CD14-positive monocyte (primary cell): ENCODE results near the gene SNX25. TPM values are rescaled to one million over a fixed set of nuclear protein-coding genes. Genes with fewer than 3 reads are reported as not detected.

ENCODE experiments used
- DNase-seq, 3 donors: peaks; one replicate each; pipeline ENCODE4 v3.0.0-alpha.2; 2011 to 2022
- H2AFZ ChIP-seq: 2 replicates; pipeline ENCODE4 v1.6.0; 2012; ENCODE audit warnings: mild to moderate bottlenecking, low read depth, low read length, inconsistent platforms; ENCODE audit not compliant: insufficient read depth, poor library complexity, severe bottlenecking
- H3K27ac ChIP-seq, 2 donors: 1 replicate in 1 of 2; 2 replicates in 1 of 2; pipeline ENCODE4 v1.5.1; 2012 to 2013; ENCODE audit warnings: low read length in 2 of 2, control low read depth in 1 of 2, inconsistent platforms in 1 of 2, low read depth in 1 of 2, mild to moderate bottlenecking in 1 of 2
- H3K27me3 ChIP-seq, 2 donors: one replicate each; pipeline versions ENCODE4 v1.6.0 to v1.6.1; 2011 to 2013; ENCODE audit warnings: low read length in 2 of 2; ENCODE audit not compliant: control insufficient read depth in 2 of 2, insufficient read depth in 2 of 2
- H3K36me3 ChIP-seq, 2 donors: replicated peaks in 1 of 2; 1 replicate in 1 of 2; 2 replicates in 1 of 2; pipeline versions ENCODE4 v1.5.1 to v1.6.1; 2012 to 2013; ENCODE audit warnings: low read length in 2 of 2, control low read depth in 1 of 2, inconsistent platforms in 1 of 2, mild to moderate bottlenecking in 1 of 2; ENCODE audit not compliant: insufficient read depth in 2 of 2, control insufficient read depth in 1 of 2
- H3K4me1 ChIP-seq, 2 donors: 1 replicate in 1 of 2; 2 replicates in 1 of 2; pipeline versions ENCODE4 v1.5.1 to v1.6.1; 2012 to 2013; ENCODE audit warnings: low read length in 2 of 2, control low read depth in 1 of 2, inconsistent platforms in 1 of 2, mild to moderate bottlenecking in 1 of 2, moderate library complexity in 1 of 2; ENCODE audit not compliant: insufficient read depth in 2 of 2, control insufficient read depth in 1 of 2
- H3K4me2 ChIP-seq: replicated peaks from 2 replicates; pipeline ENCODE3; 2012; ENCODE audit warnings: low read length, moderate library complexity, mild to moderate bottlenecking; ENCODE audit not compliant: poor library complexity, severe bottlenecking; ENCODE audit errors: extremely low read depth
- H3K4me3 ChIP-seq, 3 experiments: fragments of 200-600 bp in 1 of 3; sonication (generic) in 1 of 3; replicated peaks in 1 of 3; 1 replicate in 2 of 3; 2 replicates in 1 of 3; pipeline ENCODE4 v1.5.1; 2011 to 2013; ENCODE audit warnings: low read length in 3 of 3, mild to moderate bottlenecking in 3 of 3, control low read depth in 2 of 3, low read depth in 2 of 3, inconsistent platforms in 1 of 3, moderate library complexity in 1 of 3
- H3K79me2 ChIP-seq: 2 replicates; pipeline ENCODE4 v1.6.0; 2012; ENCODE audit warnings: mild to moderate bottlenecking, control low read depth, inconsistent platforms, low read length, moderate library complexity; ENCODE audit not compliant: insufficient read depth
- H3K9ac ChIP-seq: 2 replicates; pipeline ENCODE4 v1.6.0; 2017; ENCODE audit warnings: low read length, mild to moderate bottlenecking; ENCODE audit not compliant: insufficient read depth, poor library complexity, severe bottlenecking
- H3K9me3 ChIP-seq, 2 donors: replicated peaks in 1 of 2; 1 replicate in 1 of 2; 2 replicates in 1 of 2; pipeline versions ENCODE4 v1.5.1 to v1.6.1; 2012 to 2013; ENCODE audit warnings: low read length in 2 of 2, control low read depth in 1 of 2; ENCODE audit not compliant: control insufficient read depth in 1 of 2, insufficient read depth in 1 of 2
- H4K20me1 ChIP-seq: 2 replicates; pipeline ENCODE4 v1.6.0; 2012; ENCODE audit warnings: mild to moderate bottlenecking, low read length, control low read depth, moderate library complexity; ENCODE audit not compliant: insufficient read depth
- H3K27ac Mint-ChIP-seq, 7 donors: one replicate each; pipeline ENCODE4 v1.8.0; 2020; ENCODE audit warnings: mild to moderate bottlenecking in 7 of 7, mixed read lengths in 7 of 7, moderate library complexity in 6 of 7, inconsistent platforms in 2 of 7
- H3K27me3 Mint-ChIP-seq, 3 donors: one replicate each; pipeline ENCODE4 v1.8.0; 2021 to 2022; ENCODE audit warnings: low read depth in 3 of 3, mild to moderate bottlenecking in 3 of 3, mixed read lengths in 3 of 3, moderate library complexity in 3 of 3, inconsistent platforms in 1 of 3
- H3K36me3 Mint-ChIP-seq, 2 donors: one replicate each; pipeline ENCODE4 v1.8.0; 2020; ENCODE audit warnings: mixed read lengths in 2 of 2, inconsistent platforms in 1 of 2, mild to moderate bottlenecking in 1 of 2
- H3K4me1 Mint-ChIP-seq: one replicate; pipeline ENCODE4 v1.8.0; 2020; ENCODE audit warnings: mild to moderate bottlenecking, mixed read lengths
- H3K4me3 Mint-ChIP-seq, 2 donors: one replicate each; pipeline ENCODE4 v1.8.0; 2020; ENCODE audit warnings: mild to moderate bottlenecking in 2 of 2, mixed read lengths in 2 of 2, moderate library complexity in 1 of 2
- H3K9me3 Mint-ChIP-seq, 7 donors: one replicate each; pipeline ENCODE4 v1.8.0; 2020 to 2022; ENCODE audit warnings: mixed read lengths in 7 of 7, mild to moderate bottlenecking in 6 of 7, moderate library complexity in 6 of 7, inconsistent platforms in 2 of 7
- CTCF ChIP-seq: fragments of 200-600 bp; IDR thresholded peaks from one replicate; pipeline ENCODE4 v1.8.0; 2022; ENCODE audit warnings: antibody characterized with exemption, mild to moderate bottlenecking
- WGBS: methylation state at CpG from one replicate; pipeline ENCODE4 v1.1.5; 2013; ENCODE audit warnings: missing lambda C conversion rate; ENCODE audit not compliant: insufficient coverage; 5-methylcytosine and 5-hydroxymethylcytosine counted together
- intact Hi-C, 2 donors: fragments of 100-400 bp; cut with micrococcal nuclease; formaldehyde crosslinking; loops; one replicate each; pipeline versions ENCODE4 v1.15.0 to v1.15.1; 2023
- polyA plus RNA-seq, 3 donors: library from polyadenylated mRNA; depleted of rRNA in 1 of 3; unstranded in 2 of 3; stranded (reverse) in 1 of 3; fragments of 300-500 nt in 2 of 3; fragments of >200 nt in 1 of 3; fragmentation: Illumina TruSeq in 2 of 3; gene quantifications; 1 replicate in 2 of 3; 2 replicates in 1 of 3; pipeline ENCODE4 v1.2.3, GENCODE V29; 2012 to 2021

Gene SNX25
- polyA plus RNA-seq, 3 donors: 0.31 to 0.40 (median 0.36) TPM

- H3K27ac ChIP-seq: no peak overlapping the region
- H3K79me2 ChIP-seq: no peaks in the 10 kb centered on the region
- peaks cover 4 to 5% of the 10 kb centered on the region in 2 donors for H3K4me1 ChIP-seq
- no peak overlapping the region for H2AFZ ChIP-seq
- no peak overlapping the region for H3K4me3 ChIP-seq
- peaks cover 0 to 1% (median 0%) of the 10 kb centered on the region in 7 donors for H3K9me3 Mint-ChIP-seq
- 100% methylated on average over 4 of the region's 4 CpGs for WGBS
- H3K27me3 ChIP-seq: no peaks in the 10 kb centered on the region
- H3K4me3 Mint-ChIP-seq: no peak overlapping the region
- no peaks in the 10 kb centered on the region for H4K20me1 ChIP-seq
- peaks cover 42 to 76% of the 10 kb centered on the region in 2 donors for H3K36me3 ChIP-seq
- TF ChIP-seq CTCF: no peak
- DNase-seq: no peak
- H3K27ac Mint-ChIP-seq: no peak overlapping the region
- H3K27me3 Mint-ChIP-seq: no peaks in the 10 kb centered on the region
- intact Hi-C loops: no loop called here
- H3K9ac ChIP-seq: no peak overlapping the region
- H3K4me2 ChIP-seq: no peak overlapping the region
- no peaks in the 10 kb centered on the region for H3K9me3 ChIP-seq
- H3K4me1 Mint-ChIP-seq: peaks cover 12% of the 10 kb centered on the region
- peaks cover 64 to 81% of the 10 kb centered on the region in 2 donors for H3K36me3 Mint-ChIP-seq
These were observed 194.6 kb downstream of the SNX25 start for GRCh38 chr4:185404031-185404430.

GRCh38 chr4:185405296-185405999 is 196.1 kb downstream of the SNX25 start:
- Histone ChIP-seq H2AFZ (no peak overlapping the region), H3K27ac (peak overlapping the region in 1 of 2 donors; percentile 70), H3K4me1 (peaks cover 4 to 5% of the 10 kb centered on the region in 2 donors), H4K20me1 (no peaks in the 10 kb centered on the region), H3K9ac (no peak overlapping the region), H3K4me2 (no peak overlapping the region), H3K9me3 (no peaks in the 10 kb centered on the region), H3K79me2 (no peaks in the 10 kb centered on the region), H3K36me3 (peaks cover 31 to 67% of the 10 kb centered on the region in 2 donors), H3K4me3 (no peak overlapping the region), H3K27me3 (no peaks in the 10 kb centered on the region)
- no peak for TF ChIP-seq CTCF
- H3K36me3 Mint-ChIP-seq: peaks cover 53 to 77% of the 10 kb centered on the region in 2 donors
- H3K27me3 Mint-ChIP-seq: no peaks in the 10 kb centered on the region
- WGBS: 52% methylated on average over 4 of the region's 6 CpGs
- peaks cover 12% of the 10 kb centered on the region for H3K4me1 Mint-ChIP-seq
- H3K9me3 Mint-ChIP-seq: peaks cover 0 to 3% (median 1%) of the 10 kb centered on the region in 7 donors
- H3K27ac Mint-ChIP-seq: peak overlapping the region; percentile 66 to 85 (median 73)
- intact Hi-C loops: no loop called here
- peak; percentile 40 to 61 (median 50) for DNase-seq
- no peak overlapping the region for H3K4me3 Mint-ChIP-seq
